ENCODE data around the gene SRGAP3.

The SRGAP3 gene

GRCh38 chr3:9178697-9179096 lies 70.7 kb downstream of the SRGAP3 start:
- no peak overlapping the region for H3K27ac ChIP-seq (ENCODE audit: low read depth, low read length, severe bottlenecking)
- H3K4me1 ChIP-seq (ENCODE audit: control insufficient read depth, insufficient read depth, low read length, poor library complexity, severe bottlenecking), result no peaks in the 10 kb centered on the region
- 83 to 89% methylated on average over 5 of the region's 6 CpGs for WGBS, 2 experiments (ENCODE audit: insufficient coverage in 2 of 2)
- H3K36me3 ChIP-seq (ENCODE audit: control insufficient read depth, insufficient read depth, low read length), result no peaks in the 10 kb centered on the region
- H3K4me3 ChIP-seq (ENCODE audit: extremely low read depth, insufficient read depth, low read length, poor library complexity, severe bottlenecking), result no peak overlapping the region
- no peaks in the 10 kb centered on the region for H3K9me3 ChIP-seq (ENCODE audit: control insufficient read depth, low read length)

DNA sequence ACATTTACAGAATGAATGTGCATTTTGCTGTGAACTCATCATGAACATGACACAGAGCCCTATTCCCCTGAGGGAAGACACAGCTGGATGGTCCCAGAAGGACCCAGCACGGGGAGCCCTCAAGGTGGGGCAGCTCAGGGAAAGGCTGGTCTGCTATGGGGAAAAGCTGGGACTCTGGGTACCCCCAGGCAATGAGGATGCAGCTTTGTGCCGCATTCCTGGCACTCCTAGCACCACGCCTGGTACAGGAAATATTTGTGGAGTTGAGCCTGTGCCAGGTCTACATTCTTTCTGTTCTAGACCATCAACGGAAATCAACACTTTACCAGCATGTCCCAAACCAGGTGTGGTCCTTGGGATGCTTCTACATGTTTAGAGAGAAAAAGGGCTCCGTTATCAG lies 74.0 kb downstream of the SRGAP3 start:
- WGBS, 2 experiments (ENCODE audit: insufficient coverage in 2 of 2), result 89 to 96% methylated on average over 4 to 5 of the region's 5 CpGs
- Histone ChIP-seq H3K9me3 (ENCODE audit: control insufficient read depth, low read length) (no peaks in the 10 kb centered on the region), H3K27ac (ENCODE audit: low read depth, low read length, severe bottlenecking) (no peak overlapping the region), H3K36me3 (ENCODE audit: control insufficient read depth, insufficient read depth, low read length) (no peaks in the 10 kb centered on the region), H3K4me3 (ENCODE audit: extremely low read depth, insufficient read depth, low read length, poor library complexity, severe bottlenecking) (no peak overlapping the region), H3K4me1 (ENCODE audit: control insufficient read depth, insufficient read depth, low read length, poor library complexity, severe bottlenecking) (no peaks in the 10 kb centered on the region)

DNA sequence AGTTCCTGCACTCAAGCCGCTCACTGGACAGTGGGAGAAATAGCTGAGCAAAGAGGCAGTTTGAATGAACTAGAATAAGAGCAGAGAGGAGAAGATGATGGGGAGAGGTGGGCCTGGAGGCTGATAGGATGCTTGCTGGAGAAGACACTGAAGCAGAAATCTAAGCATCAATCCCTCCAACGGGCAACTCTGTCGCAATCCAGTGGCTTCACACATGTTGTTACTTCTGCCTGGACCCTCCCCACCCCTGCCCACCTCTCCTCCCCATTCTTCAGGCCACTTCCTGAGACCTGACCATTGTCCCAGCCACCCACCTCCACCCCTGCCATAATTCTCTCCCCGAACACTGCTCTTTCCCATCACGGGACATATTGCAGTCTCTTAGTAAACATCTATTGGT lies 76.0 kb downstream of the SRGAP3 start:
- no peaks in the 10 kb centered on the region for H3K36me3 ChIP-seq (ENCODE audit: control insufficient read depth, insufficient read depth, low read length)

GRCh38 chr3:9172851-9173321 lies 76.6 kb downstream of the SRGAP3 start:
- 92 to 96% methylated on average over 11 of the region's 11 CpGs for WGBS, 2 experiments (ENCODE audit: insufficient coverage in 2 of 2)
- H3K4me3 ChIP-seq (ENCODE audit: extremely low read depth, insufficient read depth, low read length, poor library complexity, severe bottlenecking), result no peak overlapping the region
- H3K36me3 ChIP-seq (ENCODE audit: control insufficient read depth, insufficient read depth, low read length), result no peaks in the 10 kb centered on the region
- H3K27ac ChIP-seq (ENCODE audit: low read depth, low read length, severe bottlenecking), result no peak overlapping the region
- no peaks in the 10 kb centered on the region for H3K9me3 ChIP-seq (ENCODE audit: control insufficient read depth, low read length)
- H3K4me1 ChIP-seq (ENCODE audit: control insufficient read depth, insufficient read depth, low read length, poor library complexity, severe bottlenecking), result peaks cover under 1% of the 10 kb centered on the region

More for the DNA sequence above, 76.0 kb downstream of the SRGAP3 start:
- 94 to 98% methylated on average over 5 of the region's 5 CpGs for WGBS, 2 experiments (ENCODE audit: insufficient coverage in 2 of 2)
- Histone ChIP-seq H3K4me3 (ENCODE audit: extremely low read depth, insufficient read depth, low read length, poor library complexity, severe bottlenecking) (no peak overlapping the region), H3K27ac (ENCODE audit: low read depth, low read length, severe bottlenecking) (no peak overlapping the region), H3K9me3 (ENCODE audit: control insufficient read depth, low read length) (no peaks in the 10 kb centered on the region), H3K4me1 (ENCODE audit: control insufficient read depth, insufficient read depth, low read length, poor library complexity, severe bottlenecking) (no peaks in the 10 kb centered on the region)

GRCh38 chr3:9170851-9171160 lies 78.6 kb downstream of the SRGAP3 start:
- Histone ChIP-seq H3K27ac (ENCODE audit: low read depth, low read length, severe bottlenecking) (no peak overlapping the region), H3K36me3 (ENCODE audit: control insufficient read depth, insufficient read depth, low read length) (no peaks in the 10 kb centered on the region), H3K9me3 (ENCODE audit: control insufficient read depth, low read length) (no peaks in the 10 kb centered on the region), H3K4me3 (ENCODE audit: extremely low read depth, insufficient read depth, low read length, poor library complexity, severe bottlenecking) (no peak overlapping the region), H3K4me1 (ENCODE audit: control insufficient read depth, insufficient read depth, low read length, poor library complexity, severe bottlenecking) (peaks cover 2% of the 10 kb centered on the region)
- 83 to 95% methylated on average over 2 to 5 of the region's 5 CpGs for WGBS, 2 experiments (ENCODE audit: insufficient coverage in 2 of 2)

GRCh38 chr3:9169956-9170850 lies 79.2 kb downstream of the SRGAP3 start:
- no peak overlapping the region for H3K27ac ChIP-seq (ENCODE audit: low read depth, low read length, severe bottlenecking)
- H3K4me3 ChIP-seq (ENCODE audit: extremely low read depth, insufficient read depth, low read length, poor library complexity, severe bottlenecking), result no peak overlapping the region
- H3K36me3 ChIP-seq (ENCODE audit: control insufficient read depth, insufficient read depth, low read length), result no peaks in the 10 kb centered on the region
- 92 to 97% methylated on average over 6 of the region's 18 CpGs for WGBS, 2 experiments (ENCODE audit: insufficient coverage in 2 of 2)
- peaks cover 2% of the 10 kb centered on the region for H3K4me1 ChIP-seq (ENCODE audit: control insufficient read depth, insufficient read depth, low read length, poor library complexity, severe bottlenecking)
- H3K9me3 ChIP-seq (ENCODE audit: control insufficient read depth, low read length), result no peaks in the 10 kb centered on the region

DNA sequence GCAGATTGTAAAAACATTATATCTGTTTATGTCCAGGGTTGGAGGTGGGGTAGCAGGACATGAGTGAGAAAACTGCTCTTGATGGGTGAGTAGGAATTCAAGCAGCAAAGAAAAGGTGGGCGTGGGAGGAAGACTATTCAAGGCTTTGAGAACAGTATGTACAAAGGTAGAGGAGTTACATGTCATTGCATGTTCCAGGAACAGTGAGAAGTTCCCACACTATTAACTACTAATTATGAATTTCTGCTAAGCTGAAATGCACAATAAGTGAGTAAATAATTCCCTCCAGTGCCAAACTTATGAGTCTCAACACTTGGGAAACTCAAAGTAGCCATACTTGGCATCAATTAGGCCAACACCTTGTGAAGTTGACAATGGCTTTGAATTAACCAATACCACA lies 80.1 kb downstream of the SRGAP3 start:
- Histone ChIP-seq H3K27ac (ENCODE audit: low read depth, low read length, severe bottlenecking) (no peak overlapping the region), H3K4me1 (ENCODE audit: control insufficient read depth, insufficient read depth, low read length, poor library complexity, severe bottlenecking) (peaks cover 2% of the 10 kb centered on the region), H3K9me3 (ENCODE audit: control insufficient read depth, low read length) (no peaks in the 10 kb centered on the region), H3K4me3 (ENCODE audit: extremely low read depth, insufficient read depth, low read length, poor library complexity, severe bottlenecking) (no peak overlapping the region), H3K36me3 (ENCODE audit: control insufficient read depth, insufficient read depth, low read length) (no peaks in the 10 kb centered on the region)
- WGBS, 2 experiments (ENCODE audit: insufficient coverage in 2 of 2), result 67 to 86% methylated on average over 1 of the region's 1 CpG

DNA sequence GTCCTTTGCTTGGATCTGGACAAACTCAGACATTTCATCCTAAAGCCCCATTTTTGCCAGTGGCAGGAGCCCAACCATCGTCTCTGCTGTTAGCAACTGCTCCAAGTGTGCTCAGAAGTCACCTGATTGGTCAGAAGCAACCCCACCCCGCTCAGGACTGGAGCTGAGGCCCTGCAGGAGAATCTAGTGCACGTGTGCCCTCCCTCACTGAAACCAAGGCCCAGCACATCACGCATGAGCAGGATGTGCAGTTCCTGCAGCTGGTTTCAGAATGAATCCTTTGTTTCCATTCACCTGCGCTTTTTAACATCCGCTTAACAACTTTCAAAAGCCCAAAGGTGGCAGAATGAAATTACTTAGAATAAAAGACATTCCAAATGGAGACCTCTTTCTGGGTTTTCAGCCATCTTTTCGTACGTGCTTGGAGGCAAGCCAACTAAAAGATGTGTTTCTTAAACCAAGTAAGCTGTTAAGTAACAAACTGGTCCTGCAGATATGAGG lies 81.2 kb downstream of the SRGAP3 start:
- H3K27ac ChIP-seq (ENCODE audit: low read depth, low read length, severe bottlenecking), result no peak overlapping the region
- no peaks in the 10 kb centered on the region for H3K36me3 ChIP-seq (ENCODE audit: control insufficient read depth, insufficient read depth, low read length)
- 77 to 79% methylated on average over 6 to 8 of the region's 8 CpGs for WGBS, 2 experiments (ENCODE audit: insufficient coverage in 2 of 2)
- H3K4me1 ChIP-seq (ENCODE audit: control insufficient read depth, insufficient read depth, low read length, poor library complexity, severe bottlenecking), result peaks cover 2% of the 10 kb centered on the region
- H3K4me3 ChIP-seq (ENCODE audit: extremely low read depth, insufficient read depth, low read length, poor library complexity, severe bottlenecking), result no peak overlapping the region
- H3K9me3 ChIP-seq (ENCODE audit: control insufficient read depth, low read length), result no peaks in the 10 kb centered on the region

GRCh38 chr3:9167222-9167621 lies 82.2 kb downstream of the SRGAP3 start:
- Histone ChIP-seq H3K4me3 (ENCODE audit: extremely low read depth, insufficient read depth, low read length, poor library complexity, severe bottlenecking) (no peak overlapping the region), H3K36me3 (ENCODE audit: control insufficient read depth, insufficient read depth, low read length) (no peaks in the 10 kb centered on the region), H3K9me3 (ENCODE audit: control insufficient read depth, low read length) (no peaks in the 10 kb centered on the region), H3K4me1 (ENCODE audit: control insufficient read depth, insufficient read depth, low read length, poor library complexity, severe bottlenecking) (peaks cover 2% of the 10 kb centered on the region), H3K27ac (ENCODE audit: low read depth, low read length, severe bottlenecking) (no peak overlapping the region)
- WGBS, 2 experiments (ENCODE audit: insufficient coverage in 2 of 2), result 90 to 100% methylated on average over 1 to 2 of the region's 2 CpGs

GRCh38 chr3:9165421-9165820 lies 84.0 kb downstream of the SRGAP3 start:
- H3K27ac ChIP-seq (ENCODE audit: low read depth, low read length, severe bottlenecking), result no peak overlapping the region
- 92 to 98% methylated on average over 4 to 5 of the region's 5 CpGs for WGBS, 2 experiments (ENCODE audit: insufficient coverage in 2 of 2)
- H3K36me3 ChIP-seq (ENCODE audit: control insufficient read depth, insufficient read depth, low read length), result no peaks in the 10 kb centered on the region
- H3K9me3 ChIP-seq (ENCODE audit: control insufficient read depth, low read length), result no peaks in the 10 kb centered on the region
- H3K4me1 ChIP-seq (ENCODE audit: control insufficient read depth, insufficient read depth, low read length, poor library complexity, severe bottlenecking), result peaks cover 2% of the 10 kb centered on the region
- no peak overlapping the region for H3K4me3 ChIP-seq (ENCODE audit: extremely low read depth, insufficient read depth, low read length, poor library complexity, severe bottlenecking)

- H3K4me1 ChIP-seq (ENCODE audit: control insufficient read depth, insufficient read depth, low read length, poor library complexity, severe bottlenecking), result peaks cover 2% of the 10 kb centered on the region
- H3K36me3 ChIP-seq (ENCODE audit: control insufficient read depth, insufficient read depth, low read length), result no peaks in the 10 kb centered on the region
- H3K4me3 ChIP-seq (ENCODE audit: extremely low read depth, insufficient read depth, low read length, poor library complexity, severe bottlenecking), result no peak overlapping the region
- 87 to 92% methylated on average over 11 to 12 of the region's 12 CpGs for whole genome bisulfite sequencing, 2 experiments (ENCODE audit: insufficient coverage in 2 of 2)
- no peak overlapping the region for H3K27ac ChIP-seq (ENCODE audit: low read depth, low read length, severe bottlenecking)
- no peaks in the 10 kb centered on the region for H3K9me3 ChIP-seq (ENCODE audit: control insufficient read depth, low read length)
These were observed 86.2 kb downstream of the SRGAP3 start for GRCh38 chr3:9163289-9163688.

Data from mesodermal cell (in vitro differentiated cells).